ENCODE data around the gene SNRNP35.
"Not testable (repeated sequence)": the region's sequence is repeated elsewhere in the genome, so short reads cannot be mapped to it uniquely, and the experiment has no call there.

SNRNP35 gene

GRCh38 chr12:123457980-123458779, at the start of gene SNRNP35:
Gene SNRNP35, plus strand, starts transcription at chr12:123458139. Its CDS starts 7,402 bp downstream, at chr12:123465541.
- Histone ChIP-seq H3K36me3 (replicated peaks) (no peaks in the 10 kb centered on the region), H3K27ac (peak within 1 kb of the TSS; percentile 98), H3K27me3 (replicated peaks) (no peaks in the 10 kb centered on the region), H3K4me3 (ENCODE audit: low read depth, low read length) (peak within 1 kb of the TSS; percentile 87)
- DNase-seq: peak; percentile 65
- no peak for TF ChIP-seq CTCF (IDR thresholded peaks at IDR 0.05; ENCODE audit: low read depth, low read length, missing control alignments)
- in situ Hi-C loops (cut with HindIII; ENCODE audit: low pct_ligation_motif_present, low sequenced_read_pairs): no loop called here

- H3K4me3 ChIP-seq (ENCODE audit: low read depth, low read length); DNase-seq; H3K27me3 ChIP-seq (replicated peaks); in situ Hi-C loops (cut with HindIII; ENCODE audit: low pct_ligation_motif_present, low sequenced_read_pairs); H3K27ac ChIP-seq: not testable (repeated sequence)
- peaks cover 43% of the 10 kb centered on the region for H3K36me3 ChIP-seq (replicated peaks)
Observed at GRCh38 chr12:123408619-123409018, 49.3 kb upstream of the SNRNP35 start.

- DNase-seq; in situ Hi-C loops (cut with HindIII; ENCODE audit: low pct_ligation_motif_present, low sequenced_read_pairs); H3K27ac ChIP-seq; H3K4me3 ChIP-seq (ENCODE audit: low read depth, low read length); H3K27me3 ChIP-seq (replicated peaks): not testable (repeated sequence)
- H3K36me3 ChIP-seq (replicated peaks): peaks cover 35% of the 10 kb centered on the region
Observed at GRCh38 chr12:123409284-123410040, 48.5 kb upstream of the SNRNP35 start.

GRCh38 chr12:123410041-123410412, 47.9 kb upstream of the SNRNP35 start:
- no peak overlapping the region for H3K27ac ChIP-seq
- H3K36me3 ChIP-seq (replicated peaks): peaks cover 29% of the 10 kb centered on the region
- no peak for DNase-seq
- no peak for TF ChIP-seq CTCF (IDR thresholded peaks at IDR 0.05; ENCODE audit: low read depth, low read length, missing control alignments)
- no peaks in the 10 kb centered on the region for H3K27me3 ChIP-seq (replicated peaks)
- H3K4me3 ChIP-seq (ENCODE audit: low read depth, low read length): no peak overlapping the region
- in situ Hi-C loops (cut with HindIII; ENCODE audit: low pct_ligation_motif_present, low sequenced_read_pairs): no loop called here

GRCh38 chr12:123421314-123421713, 36.6 kb upstream of the SNRNP35 start:
- no peak overlapping the region for H3K27ac ChIP-seq
- TF ChIP-seq CTCF (IDR thresholded peaks at IDR 0.05; ENCODE audit: low read depth, low read length, missing control alignments): no peak
- no peak overlapping the region for H3K4me3 ChIP-seq (ENCODE audit: low read depth, low read length)
- no peaks in the 10 kb centered on the region for H3K27me3 ChIP-seq (replicated peaks)
- peaks cover 17% of the 10 kb centered on the region for H3K36me3 ChIP-seq (replicated peaks)
- no peak for DNase-seq
- in situ Hi-C loops (cut with HindIII; ENCODE audit: low pct_ligation_motif_present, low sequenced_read_pairs): no loop called here

- in situ Hi-C loops (cut with HindIII; ENCODE audit: low pct_ligation_motif_present, low sequenced_read_pairs): no loop called here
- H3K4me3 ChIP-seq (ENCODE audit: low read depth, low read length): no peak overlapping the region
- H3K27ac ChIP-seq: no peak overlapping the region
- H3K27me3 ChIP-seq (replicated peaks): no peaks in the 10 kb centered on the region
- no peak for TF ChIP-seq CTCF (IDR thresholded peaks at IDR 0.05; ENCODE audit: low read depth, low read length, missing control alignments)
- peaks cover 9% of the 10 kb centered on the region for H3K36me3 ChIP-seq (replicated peaks)
- DNase-seq: no peak
Observed at GRCh38 chr12:123427036-123427769, 30.7 kb upstream of the SNRNP35 start.
